H9 (cell line): ENCODE data around the gene C10orf88. TPM values are rescaled to one million over a fixed set of nuclear protein-coding genes. Genes with fewer than 3 reads are reported as not detected.

ENCODE experiments used
- DNase-seq: peaks from one replicate; pipeline ENCODE4 v3.0.0-alpha.2; 2017
- H2AFZ ChIP-seq: one replicate; pipeline ENCODE4 v1.6.1; 2013; ENCODE audit warnings: mild to moderate bottlenecking, low read length, control low read depth, moderate library complexity
- H2AK5ac ChIP-seq: 2 replicates; pipeline ENCODE4 v1.6.1; 2013; ENCODE audit warnings: low read length, control low read depth, mixed read lengths; ENCODE audit not compliant: insufficient read length
- H2BK120ac ChIP-seq: one replicate; pipeline ENCODE4 v1.6.1; 2013; ENCODE audit warnings: low read depth, mild to moderate bottlenecking, low read length, control low read depth, inconsistent platforms; ENCODE audit not compliant: poor library complexity, severe bottlenecking
- H2BK12ac ChIP-seq: 2 replicates; pipeline ENCODE4 v1.6.1; 2013; ENCODE audit warnings: low read length, control low read depth, mixed read lengths, low read depth; ENCODE audit not compliant: insufficient read length
- H2BK15ac ChIP-seq: 2 replicates; pipeline ENCODE4 v1.6.1; 2013; ENCODE audit warnings: low read depth, low read length, control low read depth
- H2BK20ac ChIP-seq: one replicate; pipeline ENCODE4 v1.6.1; 2013; ENCODE audit warnings: low read depth, mild to moderate bottlenecking, low read length, control low read depth, inconsistent platforms; ENCODE audit not compliant: poor library complexity, severe bottlenecking
- H2BK5ac ChIP-seq: 2 replicates; pipeline ENCODE4 v1.6.1; 2013; ENCODE audit warnings: low read length, control low read depth, mixed read lengths; ENCODE audit not compliant: insufficient read length
- H3K14ac ChIP-seq: 2 replicates; pipeline ENCODE4 v1.6.1; 2013; ENCODE audit warnings: low read length, control low read depth; ENCODE audit not compliant: insufficient read depth
- H3K18ac ChIP-seq: 2 replicates; pipeline ENCODE4 v1.6.1; 2013; ENCODE audit warnings: low read depth, mild to moderate bottlenecking, mixed read lengths, low read length, control low read depth; ENCODE audit not compliant: insufficient read length
- H3K23ac ChIP-seq: 2 replicates; pipeline ENCODE4 v1.6.1; 2013; ENCODE audit warnings: low read length, control low read depth, mixed read lengths, low read depth; ENCODE audit not compliant: insufficient read length
- H3K23me2 ChIP-seq: 2 replicates; pipeline ENCODE4 v1.6.1; 2013; ENCODE audit warnings: low read depth, mild to moderate bottlenecking, mixed read lengths, low read length, control low read depth; ENCODE audit not compliant: insufficient read length, poor library complexity, severe bottlenecking
- H3K27ac ChIP-seq: 2 replicates; pipeline ENCODE4 v1.5.1; 2013; ENCODE audit warnings: low read length, control low read depth, mixed read lengths, low read depth; ENCODE audit not compliant: insufficient read length
- H3K27me3 ChIP-seq: 2 replicates; pipeline ENCODE4 v1.6.1; 2013; ENCODE audit warnings: low read length, control low read depth, inconsistent platforms; ENCODE audit not compliant: insufficient read depth
- H3K4ac ChIP-seq: 2 replicates; pipeline ENCODE4 v1.6.1; 2013; ENCODE audit warnings: low read depth, mild to moderate bottlenecking, control low read depth, inconsistent platforms, low read length, moderate library complexity
- H3K4me1 ChIP-seq: 2 replicates; pipeline ENCODE4 v1.6.1; 2013; ENCODE audit warnings: low read length, control low read depth, inconsistent platforms; ENCODE audit not compliant: insufficient read depth
- H3K4me2 ChIP-seq: 2 replicates; pipeline ENCODE4 v1.6.1; 2013; ENCODE audit warnings: low read length, control low read depth, mixed read lengths; ENCODE audit not compliant: insufficient read length, insufficient read depth
- H3K56ac ChIP-seq: 2 replicates; pipeline ENCODE4 v1.6.1; 2013; ENCODE audit warnings: low read depth, mild to moderate bottlenecking, mixed read lengths, low read length, control low read depth; ENCODE audit not compliant: insufficient read length
- H3K79me1 ChIP-seq: 2 replicates; pipeline ENCODE4 v1.6.1; 2013; ENCODE audit warnings: low read depth, mild to moderate bottlenecking, moderate library complexity, low read length, control low read depth, inconsistent platforms; ENCODE audit not compliant: insufficient read depth, poor library complexity, severe bottlenecking
- H3K79me2 ChIP-seq: 2 replicates; pipeline ENCODE4 v1.6.1; 2013; ENCODE audit warnings: low read length, control low read depth, inconsistent platforms; ENCODE audit not compliant: insufficient read depth
- H3K9ac ChIP-seq: 2 replicates; pipeline ENCODE4 v1.6.1; 2013; ENCODE audit warnings: low read length, control low read depth, mixed read lengths; ENCODE audit not compliant: insufficient read length; ENCODE audit errors: extremely low read depth
- H3K9me3 ChIP-seq: one replicate; pipeline ENCODE4 v1.6.1; 2013; ENCODE audit warnings: low read depth, low read length, inconsistent platforms; ENCODE audit not compliant: control insufficient read depth
- H3T11ph ChIP-seq: one replicate; pipeline ENCODE4 v1.6.1; 2013; ENCODE audit warnings: mild to moderate bottlenecking, low read length, control low read depth, inconsistent platforms
- H4K20me1 ChIP-seq: one replicate; pipeline ENCODE4 v1.6.1; 2013; ENCODE audit not compliant: control insufficient read depth, insufficient read length, insufficient read depth
- H4K5ac ChIP-seq: 2 replicates; pipeline ENCODE4 v1.6.1; 2013; ENCODE audit warnings: low read depth, mild to moderate bottlenecking, mixed read lengths, low read length, control low read depth; ENCODE audit not compliant: insufficient read length
- H4K8ac ChIP-seq: replicated peaks from 2 replicates; pipeline ENCODE4 v1.6.1; 2013; ENCODE audit warnings: low read length, control low read depth, mixed read lengths, low read depth; ENCODE audit not compliant: insufficient read length
- H4K91ac ChIP-seq: 2 replicates; pipeline ENCODE4 v1.6.1; 2013; ENCODE audit warnings: low read depth, mild to moderate bottlenecking, moderate library complexity, mixed read lengths, low read length, control low read depth; ENCODE audit not compliant: insufficient read length
- H3K27ac Mint-ChIP-seq, 3 experiments: 2 replicates in 2 of 3; 3 replicates in 1 of 3; pipeline ENCODE4 v1.8.0; 2020 to 2021; ENCODE audit warnings: mixed read lengths in 3 of 3, mild to moderate bottlenecking in 1 of 3, moderate library complexity in 1 of 3
- H3K27me3 Mint-ChIP-seq: 2 replicates; pipeline ENCODE4 v1.8.0; 2021; ENCODE audit warnings: low read depth, mild to moderate bottlenecking, moderate library complexity, mixed read lengths
- H3K36me3 Mint-ChIP-seq, 3 experiments: 2 replicates in 2 of 3; 3 replicates in 1 of 3; pipeline ENCODE4 v1.8.0; 2020 to 2021; ENCODE audit warnings: low read depth in 3 of 3, mixed read lengths in 3 of 3; ENCODE audit not compliant: insufficient read depth in 1 of 3
- H3K4me1 Mint-ChIP-seq, 2 experiments: 2 replicates each; pipeline ENCODE4 v1.8.0; 2020; ENCODE audit warnings: mixed read lengths in 2 of 2
- H3K4me3 Mint-ChIP-seq, 2 experiments: 2 replicates in 1 of 2; 3 replicates in 1 of 2; pipeline ENCODE4 v1.8.0; 2020 to 2021; ENCODE audit warnings: mild to moderate bottlenecking in 2 of 2, mixed read lengths in 2 of 2, moderate library complexity in 1 of 2
- H3K9me3 Mint-ChIP-seq, 2 experiments: 2 replicates in 1 of 2; 3 replicates in 1 of 2; pipeline ENCODE4 v1.8.0; 2020; ENCODE audit warnings: mild to moderate bottlenecking in 2 of 2, mixed read lengths in 2 of 2, moderate library complexity in 1 of 2
- CTCF ChIP-seq: fragments of 200-600 bp; sonication (generic); conservative IDR thresholded peaks from 3 replicates; pipeline ENCODE4 v1.8.0; 2021; ENCODE audit warnings: antibody characterized with exemption, mild to moderate bottlenecking
- WGBS: extraction: QIAGEN DNeasy Blood & Tissue Kit; methylation state at CpG from one replicate; pipeline ENCODE4 v1.1.7; 2013; ENCODE audit warnings: missing lambda C conversion rate, low lambda C conversion rate, mixed read lengths; ENCODE audit not compliant: insufficient read length; ENCODE audit errors: extremely low coverage; 5-methylcytosine and 5-hydroxymethylcytosine counted together
- total RNA-seq: library from RNA; stranded (reverse); gene quantifications from 2 replicates; pipeline ENCODE4 v1.2.1, GENCODE V29; 2021

Gene C10orf88
- total RNA-seq, 1 experiment from 2014 or later: 11.7 TPM

GRCh38 chr10:122968698-122969097 is 14.7 kb upstream of the C10orf88 start:
- no peak overlapping the region for H3K4me2 ChIP-seq
- H3K9ac ChIP-seq: no peak overlapping the region
- H3K27ac Mint-ChIP-seq: no peak overlapping the region
- no peak overlapping the region for H3T11ph ChIP-seq
- no peak for TF ChIP-seq CTCF
- H2BK15ac ChIP-seq: no peak overlapping the region
- H2BK5ac ChIP-seq: no peak overlapping the region
- peaks cover 5% of the 10 kb centered on the region for H3K9me3 ChIP-seq
- no peaks in the 10 kb centered on the region for H3K23me2 ChIP-seq
- no peak overlapping the region for H3K56ac ChIP-seq
- no peak for DNase-seq
- no CpG with 5 or more reads among the region's 3 CpGs for WGBS
- no peak overlapping the region for H2AK5ac ChIP-seq
- peaks cover 28% of the 10 kb centered on the region for H3K27me3 Mint-ChIP-seq
- H2AFZ ChIP-seq: no peak overlapping the region
- H4K20me1 ChIP-seq: no peaks in the 10 kb centered on the region
- H3K18ac ChIP-seq: no peak overlapping the region
- H3K23ac ChIP-seq: no peak overlapping the region
- H4K91ac ChIP-seq: no peak overlapping the region
- no peaks in the 10 kb centered on the region for H3K4me1 ChIP-seq
- no peak overlapping the region for H3K4me3 Mint-ChIP-seq
- no peak overlapping the region for H2BK12ac ChIP-seq
- no peak overlapping the region for H2BK20ac ChIP-seq
- H3K4ac ChIP-seq: no peak overlapping the region
- H3K9me3 Mint-ChIP-seq: peaks cover 34 to 44% of the 10 kb centered on the region in 2 experiments
- no peak overlapping the region for H3K14ac ChIP-seq
- H3K79me1 ChIP-seq: no peaks in the 10 kb centered on the region
- peaks cover 3% of the 10 kb centered on the region in 2 experiments; a peak in 1 of 4 replicates for H3K4me1 Mint-ChIP-seq
- H4K5ac ChIP-seq: no peak overlapping the region
- H3K27ac ChIP-seq: no peak overlapping the region
- H3K36me3 Mint-ChIP-seq: peaks cover 7 to 26% (median 17%) of the 10 kb centered on the region in 3 experiments
- no peaks in the 10 kb centered on the region for H3K79me2 ChIP-seq
- H2BK120ac ChIP-seq: no peak overlapping the region
- no peaks in the 10 kb centered on the region for H3K27me3 ChIP-seq
- no peak overlapping the region for H4K8ac ChIP-seq
